AML-193 (cell line): ENCODE results near the gene SLC39A11.

Experiments used
- DNase-seq, 2 experiments: peaks; one replicate each; lab custom pipeline; 2025; lab: John Stamatoyannopoulos, UW

SLC39A11 gene

DNA sequence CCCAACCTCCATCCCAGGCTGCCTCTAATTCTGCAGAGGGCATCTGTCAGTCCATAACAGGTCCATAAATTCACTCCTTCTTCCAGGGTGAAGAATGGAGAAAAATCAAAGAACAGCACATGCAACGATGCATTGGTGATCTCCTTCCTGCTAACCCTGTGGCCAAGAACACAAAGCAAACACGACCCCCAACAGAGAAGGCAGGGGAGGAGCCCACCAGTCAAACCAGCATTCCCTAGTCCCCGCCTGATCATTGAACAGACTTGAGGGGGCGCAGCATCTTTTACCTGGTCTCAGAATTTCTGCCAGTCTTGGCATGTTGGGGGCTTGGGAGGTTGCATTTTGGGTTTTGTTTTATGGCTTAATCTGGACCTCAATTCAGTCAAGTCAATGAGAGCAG, 476.0 kb downstream of the SLC39A11 start:
- no peak for DNase-seq

DNA sequence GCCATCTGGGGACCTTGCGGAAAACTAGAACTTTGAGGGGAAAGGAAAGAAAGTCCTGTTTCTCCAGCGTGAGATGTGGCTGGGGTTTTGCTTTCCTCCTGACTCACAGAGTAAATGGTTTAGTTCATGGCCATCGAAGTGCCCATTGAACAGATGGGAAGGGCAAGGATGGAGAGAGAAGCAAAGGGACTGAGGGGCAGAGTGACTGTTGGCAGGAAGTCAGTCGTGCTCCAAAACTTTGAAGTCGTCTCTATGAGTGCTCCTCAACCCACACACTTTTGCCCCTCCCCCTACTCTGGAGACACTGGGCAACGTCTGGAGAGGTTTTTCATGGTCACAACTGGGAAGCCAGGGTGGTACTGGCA, 476.9 kb downstream of the SLC39A11 start:
- DNase-seq = no peak

- DNase-seq = no peak
Observed at GRCh38 chr17:72614871-72615626, 477.4 kb downstream of the SLC39A11 start.

GRCh38 chr17:72614476-72614870, 478.0 kb downstream of the SLC39A11 start:
- no peak for DNase-seq

DNA sequence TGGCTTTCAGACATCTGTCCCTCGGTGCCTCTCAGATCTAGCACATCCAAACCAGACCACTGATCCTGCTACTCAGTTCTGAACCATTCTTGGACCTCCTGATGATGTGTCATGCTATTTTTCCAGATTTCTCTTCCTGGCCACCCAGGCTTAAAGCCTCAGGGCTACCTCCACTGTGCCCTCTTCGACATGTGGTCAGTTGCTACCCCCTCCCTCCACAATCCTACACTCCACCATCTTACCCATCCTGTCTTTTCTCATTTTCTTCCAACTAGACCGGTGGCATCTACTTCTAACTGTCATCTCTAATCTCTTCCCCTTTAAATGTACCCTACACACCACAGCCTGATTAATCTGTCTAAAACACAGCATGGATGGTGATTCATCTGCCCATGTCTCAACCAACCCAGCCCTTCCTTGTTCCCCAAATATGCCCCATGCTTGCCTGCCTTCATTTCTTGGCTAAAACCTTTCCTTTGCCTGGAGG, 478.6 kb downstream of the SLC39A11 start:
- peak; percentile 25 to 30 for DNase-seq

- DNase-seq = no peak
Observed at GRCh38 chr17:72613396-72613795, 479.1 kb downstream of the SLC39A11 start.

DNA sequence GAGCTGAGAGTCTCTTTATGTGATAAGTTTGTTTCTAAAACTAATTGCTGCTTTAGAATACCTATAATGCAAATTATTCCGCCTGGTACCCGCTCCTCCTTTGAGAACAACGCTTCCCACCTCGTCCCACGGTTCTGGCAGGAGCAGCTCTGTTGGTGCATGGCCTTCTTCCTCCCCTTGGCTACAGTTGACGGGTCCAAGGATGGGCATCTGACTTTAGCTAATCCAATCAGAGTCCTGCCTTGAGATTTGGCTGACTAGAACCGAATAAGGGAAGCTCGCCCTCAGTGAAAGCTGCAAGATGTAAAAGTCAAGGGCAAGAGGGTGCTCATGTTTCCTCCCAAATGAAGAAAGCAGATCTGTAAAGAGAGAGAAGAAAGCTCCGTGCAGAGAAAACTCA, 481.3 kb downstream of the SLC39A11 start:
- DNase-seq = no peak

GRCh38 chr17:72609501-72609900, 483.0 kb downstream of the SLC39A11 start:
- no peak for DNase-seq

DNA sequence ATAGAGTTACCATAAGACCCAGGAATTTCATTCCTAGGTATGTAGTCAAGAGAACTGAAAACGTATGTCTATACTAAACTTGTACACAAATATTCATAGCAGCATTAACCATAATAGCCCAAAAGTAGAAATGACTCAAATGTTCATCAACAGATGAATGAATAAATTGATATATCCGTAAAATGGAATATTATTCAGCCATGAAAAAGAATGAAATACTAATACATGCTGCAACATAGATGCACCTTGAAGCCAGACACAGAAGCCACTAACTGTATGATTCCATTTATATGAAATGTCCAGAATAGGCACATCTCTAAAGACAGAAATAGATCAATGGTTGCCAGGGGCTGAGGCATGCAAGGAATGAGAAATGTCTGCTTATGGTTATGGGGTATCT, 484.1 kb downstream of the SLC39A11 start:
- no peak for DNase-seq

- DNase-seq = no peak
Observed at GRCh38 chr17:72606656-72607055, 485.8 kb downstream of the SLC39A11 start.

- DNase-seq = no peak
Observed at GRCh38 chr17:72605543-72605942, 486.9 kb downstream of the SLC39A11 start.

GRCh38 chr17:72604518-72604917, 488.0 kb downstream of the SLC39A11 start:
- DNase-seq = no peak

DNA sequence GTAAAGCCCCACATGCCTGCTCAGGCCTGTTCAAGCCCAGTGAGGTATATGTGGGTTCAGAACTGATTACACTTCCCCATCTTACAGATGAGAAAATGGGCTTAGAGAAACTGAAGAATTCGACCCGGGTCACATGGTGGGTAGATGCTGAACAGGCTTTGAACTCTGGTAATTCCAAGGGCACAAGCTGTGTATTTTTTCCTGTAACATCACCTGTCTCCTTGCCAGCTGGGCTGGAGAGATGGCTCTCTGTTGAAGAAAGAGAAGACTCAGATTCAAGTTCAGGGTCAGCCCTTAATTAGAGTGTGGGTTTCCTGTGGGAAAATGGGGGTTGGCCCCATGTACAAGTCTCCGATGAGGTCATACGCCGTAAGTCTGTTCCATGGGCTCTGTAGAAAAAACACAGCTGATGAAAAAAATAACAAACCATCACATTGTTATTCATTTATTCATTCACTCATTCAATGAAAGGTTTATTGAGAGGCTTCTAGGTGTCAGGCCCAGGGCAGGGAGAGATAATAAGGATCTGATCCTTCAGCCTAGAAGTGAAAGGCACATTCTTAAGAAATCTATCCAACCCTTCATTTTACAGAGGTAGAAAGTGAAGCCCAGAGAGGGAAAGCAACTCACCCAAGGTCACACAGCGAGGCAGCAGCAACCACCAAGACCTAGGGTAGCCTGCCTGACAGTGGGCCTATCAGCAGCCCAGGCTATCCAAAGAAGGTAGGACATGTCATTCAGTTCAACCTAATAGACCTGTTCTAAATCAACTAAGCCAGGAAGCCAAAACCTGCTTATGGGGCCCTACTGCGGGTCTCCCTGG, 488.9 kb downstream of the SLC39A11 start:
- no peak for DNase-seq

GRCh38 chr17:72602517-72603419, 489.7 kb downstream of the SLC39A11 start:
- DNase-seq = peak; percentile 36 to 51

- no peak for DNase-seq
Observed at GRCh38 chr17:72600934-72601333, 491.6 kb downstream of the SLC39A11 start.

- no peak for DNase-seq
Observed at GRCh38 chr17:72599891-72600290, 492.6 kb downstream of the SLC39A11 start.

GRCh38 chr17:72598695-72599094, 493.8 kb downstream of the SLC39A11 start:
- DNase-seq = no peak

DNA sequence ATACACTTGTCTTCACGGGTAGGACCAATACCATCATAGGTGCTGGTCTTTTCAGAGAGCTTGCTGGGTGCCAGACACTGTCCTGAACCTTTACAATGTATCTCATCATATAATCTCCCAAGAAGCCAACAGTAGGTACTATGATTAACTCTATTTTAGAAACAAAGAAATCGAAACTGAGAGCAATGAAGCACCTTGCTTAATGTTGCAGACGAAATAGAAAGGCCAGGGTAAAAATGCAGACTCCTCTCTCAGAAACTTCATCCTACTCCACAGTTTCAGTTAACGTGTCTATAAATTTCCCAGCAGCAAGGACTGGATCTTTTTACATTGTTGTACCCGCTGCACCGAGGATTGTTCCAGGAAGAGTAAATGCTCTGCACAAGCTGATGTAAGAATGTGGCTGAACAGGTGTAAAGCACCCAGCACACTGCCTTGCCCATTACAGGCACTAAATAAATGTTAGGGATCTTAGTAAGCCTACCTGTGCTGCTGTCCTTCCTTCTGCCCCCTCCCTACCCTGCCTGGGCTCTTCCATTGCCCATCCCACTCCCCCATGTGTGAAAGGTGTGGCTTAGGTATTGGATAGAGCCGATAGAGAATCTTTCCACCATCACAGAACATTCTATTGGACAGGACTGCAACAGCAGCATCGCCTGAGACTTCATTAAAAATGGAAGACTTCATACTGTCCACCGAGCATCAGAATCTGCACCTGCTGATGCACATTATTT, 495.0 kb downstream of the SLC39A11 start:
- DNase-seq = no peak
